ENCODE measurements around the gene HPCA.

Gene HPCA

DNA sequence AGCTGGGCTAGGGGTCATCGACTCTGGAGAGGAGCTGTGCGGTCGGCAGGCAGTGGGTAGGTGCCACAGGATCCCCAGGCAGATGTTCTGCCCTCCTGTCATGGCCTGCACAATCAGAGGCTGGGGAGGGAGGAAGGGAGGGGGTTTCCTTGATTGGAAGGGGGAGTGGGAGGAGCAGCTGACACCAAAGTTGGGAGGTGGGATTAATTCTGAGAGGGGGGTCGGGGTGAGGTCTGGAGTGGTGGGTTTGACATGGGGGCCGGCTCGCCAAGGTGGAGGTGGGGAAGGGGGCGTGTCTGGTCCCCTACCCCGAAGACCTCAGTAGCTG, 651 bp upstream of the HPCA start:
- TF ChIP-seq, protein P1, sequence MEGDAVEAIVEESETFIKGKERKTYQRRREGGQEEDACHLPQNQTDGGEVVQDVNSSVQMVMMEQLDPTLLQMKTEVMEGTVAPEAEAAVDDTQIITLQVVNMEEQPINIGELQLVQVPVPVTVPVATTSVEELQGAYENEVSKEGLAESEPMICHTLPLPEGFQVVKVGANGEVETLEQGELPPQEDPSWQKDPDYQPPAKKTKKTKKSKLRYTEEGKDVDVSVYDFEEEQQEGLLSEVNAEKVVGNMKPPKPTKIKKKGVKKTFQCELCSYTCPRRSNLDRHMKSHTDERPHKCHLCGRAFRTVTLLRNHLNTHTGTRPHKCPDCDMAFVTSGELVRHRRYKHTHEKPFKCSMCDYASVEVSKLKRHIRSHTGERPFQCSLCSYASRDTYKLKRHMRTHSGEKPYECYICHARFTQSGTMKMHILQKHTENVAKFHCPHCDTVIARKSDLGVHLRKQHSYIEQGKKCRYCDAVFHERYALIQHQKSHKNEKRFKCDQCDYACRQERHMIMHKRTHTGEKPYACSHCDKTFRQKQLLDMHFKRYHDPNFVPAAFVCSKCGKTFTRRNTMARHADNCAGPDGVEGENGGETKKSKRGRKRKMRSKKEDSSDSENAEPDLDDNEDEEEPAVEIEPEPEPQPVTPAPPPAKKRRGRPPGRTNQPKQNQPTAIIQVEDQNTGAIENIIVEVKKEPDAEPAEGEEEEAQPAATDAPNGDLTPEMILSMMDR (IDR thresholded peaks at IDR 0.05; ENCODE audit: extremely low read depth, missing control alignments), result no peak
- no peak for DNase-seq (ENCODE audit: low spot score)

DNA sequence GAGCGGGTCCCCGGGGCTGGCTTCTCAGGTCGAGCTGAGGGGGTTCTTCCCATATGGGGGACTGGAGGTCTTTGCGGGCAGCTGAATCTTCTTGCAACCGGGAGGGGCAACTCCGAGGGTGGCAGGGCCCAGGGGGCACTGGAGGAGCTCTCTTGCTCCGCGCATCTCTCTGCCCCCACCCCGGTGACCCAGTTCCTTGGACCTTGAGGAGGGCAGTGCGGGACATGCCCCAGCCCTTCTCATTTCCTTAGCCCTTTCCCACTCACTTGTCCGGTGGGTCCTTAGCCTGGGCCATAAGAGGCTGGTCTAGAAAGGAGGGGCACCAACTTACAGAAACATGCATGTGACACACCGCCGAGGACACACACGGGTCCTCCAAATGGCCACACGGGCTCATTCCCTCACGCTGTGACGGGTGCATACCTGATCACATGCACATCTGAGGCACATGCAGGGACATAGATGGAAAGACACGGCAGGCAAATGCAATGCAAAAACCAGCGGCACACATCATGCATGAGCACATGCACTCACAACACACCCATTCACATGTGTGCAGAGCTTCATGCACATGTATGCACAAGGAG, 630 bp downstream of the HPCA start:
- TF ChIP-seq, protein P1 (IDR thresholded peaks at IDR 0.05; ENCODE audit: extremely low read depth, missing control alignments), result no peak
- no peak for DNase-seq (ENCODE audit: low spot score)

DNA sequence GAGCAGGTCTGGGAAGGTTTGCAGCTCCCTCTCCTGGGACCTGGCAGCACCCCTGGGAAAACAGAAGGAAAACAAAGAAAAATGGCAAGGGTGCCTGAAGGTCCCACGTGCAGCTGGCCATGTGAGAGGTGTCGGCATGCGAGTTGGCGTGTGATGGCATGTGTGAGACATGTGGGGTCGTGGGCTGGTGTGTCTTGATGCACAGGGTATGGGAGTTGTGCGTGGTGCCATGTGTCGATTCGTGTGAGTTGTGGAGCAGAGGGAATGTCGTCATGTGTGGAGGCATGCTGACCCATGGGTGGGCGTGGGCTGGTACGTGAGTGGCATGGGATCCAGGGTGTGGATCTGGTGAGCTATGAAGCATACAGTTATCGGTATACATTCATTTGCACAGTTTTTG, 1.3 kb downstream of the HPCA start:
- TF ChIP-seq, protein P1 (IDR thresholded peaks at IDR 0.05; ENCODE audit: extremely low read depth, missing control alignments), result no peak
- no peak for DNase-seq (ENCODE audit: low spot score)

DNA sequence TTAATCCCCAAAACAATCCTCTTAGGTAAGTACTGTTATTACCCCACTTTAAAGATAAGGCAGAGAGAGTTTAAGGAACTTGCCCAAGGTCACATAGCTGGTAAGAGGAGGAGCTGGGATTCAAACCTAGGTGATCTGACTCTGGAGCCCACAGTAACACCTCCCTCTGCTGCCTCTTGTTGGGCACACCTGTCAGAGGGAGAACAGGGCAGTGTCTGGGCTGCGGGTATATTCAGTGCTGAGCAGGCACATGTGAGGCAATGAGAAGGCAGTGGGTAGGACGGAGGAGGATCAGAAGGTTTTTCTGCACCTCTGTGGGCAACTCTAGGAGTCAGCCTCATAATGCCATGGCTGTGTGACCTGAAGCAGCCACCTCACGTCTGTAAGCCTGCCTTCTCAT, 1.8 kb downstream of the HPCA start:
- no peak for DNase-seq (ENCODE audit: low spot score)
- TF ChIP-seq, protein P1 (IDR thresholded peaks at IDR 0.05; ENCODE audit: extremely low read depth, missing control alignments), result no peak

DNA sequence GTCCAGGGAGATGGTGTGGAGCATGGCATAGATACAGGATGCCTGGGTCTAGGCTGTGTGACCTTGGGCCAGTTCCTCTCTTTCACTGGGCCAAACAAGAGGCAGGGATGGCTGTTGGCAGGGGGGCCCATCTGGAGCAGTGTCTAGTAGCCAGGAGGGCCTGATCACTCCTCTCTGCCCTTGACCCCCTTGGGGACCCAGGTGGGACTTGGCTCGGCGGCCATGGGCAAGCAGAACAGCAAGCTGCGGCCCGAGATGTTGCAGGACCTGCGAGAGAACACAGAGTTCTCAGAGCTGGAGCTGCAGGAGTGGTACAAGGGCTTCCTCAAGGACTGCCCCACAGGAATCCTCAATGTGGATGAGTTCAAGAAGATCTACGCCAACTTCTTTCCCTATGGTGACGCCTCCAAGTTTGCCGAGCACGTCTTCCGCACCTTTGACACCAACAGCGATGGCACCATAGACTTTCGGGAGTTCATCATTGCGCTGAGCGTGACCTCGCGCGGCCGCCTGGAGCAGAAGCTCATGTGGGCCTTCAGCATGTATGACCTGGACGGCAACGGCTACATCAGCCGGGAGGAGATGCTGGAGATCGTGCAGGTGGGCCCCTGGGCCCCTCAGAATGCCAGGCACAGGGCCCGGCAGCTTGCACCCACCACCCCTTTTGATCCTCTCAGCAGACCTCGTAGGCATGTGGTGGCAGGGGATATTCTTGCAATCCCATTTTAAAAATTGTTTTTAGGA, 2.6 kb downstream of the HPCA start:
- TF ChIP-seq, protein P1 (IDR thresholded peaks at IDR 0.05; ENCODE audit: extremely low read depth, missing control alignments), result no peak
- no peak for DNase-seq (ENCODE audit: low spot score)

DNA sequence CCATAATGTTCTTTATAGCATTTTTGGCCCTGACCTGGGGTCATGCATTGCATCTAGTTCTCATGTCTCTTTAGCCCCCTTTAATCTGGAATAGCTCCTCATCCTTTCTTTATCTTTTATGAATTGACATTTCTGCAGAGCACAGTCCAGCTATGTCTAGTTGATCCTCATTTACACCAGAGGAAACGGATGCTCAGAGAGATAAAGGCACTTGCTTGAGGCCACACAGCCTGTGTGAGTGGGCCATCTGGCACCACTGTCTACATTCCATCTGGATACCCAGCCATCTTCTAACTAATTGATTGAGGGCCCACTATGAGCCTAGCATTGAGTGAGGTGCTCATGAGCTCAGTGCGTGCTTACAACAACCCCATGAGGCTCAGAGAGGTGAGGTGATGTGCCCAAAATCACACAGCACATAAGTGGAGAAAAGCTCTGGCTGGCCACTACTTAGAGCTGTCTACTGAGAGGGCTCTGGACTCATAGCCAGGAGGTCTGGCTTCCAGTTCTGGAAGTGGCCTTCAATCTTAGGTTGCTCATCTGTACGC, 3.5 kb downstream of the HPCA start:
- no peak for DNase-seq (ENCODE audit: low spot score)
- TF ChIP-seq, protein P1 (IDR thresholded peaks at IDR 0.05; ENCODE audit: extremely low read depth, missing control alignments), result no peak

DNA sequence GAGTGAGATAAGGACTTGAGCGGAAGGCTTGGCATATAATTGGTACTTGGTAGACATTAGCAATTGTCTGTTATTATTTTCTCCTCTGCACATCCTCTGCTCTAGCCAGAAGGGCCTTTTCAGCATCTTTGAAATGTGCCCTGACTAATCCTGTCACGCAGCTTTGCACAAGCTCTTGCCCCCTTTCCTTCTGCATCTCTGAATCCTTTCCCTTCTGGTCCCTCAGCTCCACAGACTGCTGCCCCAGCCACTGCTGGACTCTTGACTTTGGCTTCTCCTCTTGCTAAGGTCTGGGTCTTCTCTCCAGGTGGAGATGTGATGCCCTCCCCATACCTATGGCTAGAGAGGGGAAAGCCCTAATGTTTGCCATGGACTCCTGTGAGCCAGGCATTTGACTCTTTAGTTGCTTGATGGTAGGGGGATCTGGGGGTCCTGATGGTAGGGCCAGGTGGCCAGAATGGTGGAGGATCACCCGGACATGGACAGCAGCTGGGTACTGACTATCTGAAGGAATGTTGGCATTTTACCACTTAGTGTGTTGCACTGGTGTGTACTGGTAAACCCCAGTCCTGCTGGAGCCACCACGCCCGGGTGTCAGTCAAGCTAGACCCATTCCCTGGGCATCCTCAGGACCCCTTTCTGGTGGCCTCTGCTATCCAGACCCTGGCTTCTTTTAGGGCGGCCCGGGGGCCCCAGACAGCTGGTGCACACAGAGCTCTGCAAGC, 4.4 kb downstream of the HPCA start:
- TF ChIP-seq, protein P1 (IDR thresholded peaks at IDR 0.05; ENCODE audit: extremely low read depth, missing control alignments), result no peak
- DNase-seq (ENCODE audit: low spot score), result no peak

Measured in GM20000 (cell line).